CD4-positive, alpha-beta T cell (primary cell): ENCODE results near the gene SMIM26. TPM values are rescaled to one million over a fixed set of nuclear protein-coding genes. Genes with fewer than 3 reads are reported as not detected.
A peak's percentile ranks its signal among the peaks of the same experiment; 100 is the strongest.

Experiments
- ATAC-seq: fragments of 200-7000 bp; cut with Tn5 transposase; one replicate; pipeline ENCODE4 v1.10.0; 2022; ENCODE audit warnings: mild to moderate bottlenecking; ENCODE audit not compliant: poor library complexity
- CTCF ChIA-PET: fragments of 350-600 bp; sonication (Branson Sonifier 250); formaldehyde crosslinking; loops from one replicate; lab custom pipeline; 2021; ENCODE audit warnings: antibody characterized with exemption, inconsistent platforms; lab: Charles Lee
- POLR2A ChIA-PET: fragments of 350-600 bp; sonication (Branson Sonifier 250); formaldehyde crosslinking; loops from one replicate; lab custom pipeline; 2021; ENCODE audit warnings: antibody characterized with exemption, inconsistent platforms; lab: Charles Lee
- DNase-seq, 14 experiments: peaks; one replicate each; pipeline ENCODE4 v3.0.0-alpha.2; 2013 to 2020; ENCODE audit warnings: mixed read lengths in 2 of 14
- H3K27ac ChIP-seq, 2 donors: one replicate each; pipeline versions ENCODE4 v1.5.1 to v1.7.0; 2013; ENCODE audit warnings: low read length in 2 of 2, low read depth in 1 of 2, mild to moderate bottlenecking in 1 of 2
- H3K27me3 ChIP-seq, 2 experiments: 1 replicate in 1 of 2; 2 replicates in 1 of 2; pipeline versions ENCODE4 v1.6.1 to v1.7.0; 2013; ENCODE audit warnings: low read length in 2 of 2, control low read depth in 1 of 2, mild to moderate bottlenecking in 1 of 2, moderate library complexity in 1 of 2; ENCODE audit not compliant: insufficient read depth in 2 of 2, control insufficient read depth in 1 of 2
- H3K36me3 ChIP-seq: one replicate; pipeline ENCODE4 v1.6.1; 2013; ENCODE audit warnings: low read length, control low read depth; ENCODE audit not compliant: insufficient read depth
- H3K4me1 ChIP-seq: one replicate; pipeline ENCODE4 v1.6.1; 2013; ENCODE audit warnings: low read length, control low read depth; ENCODE audit not compliant: insufficient read depth
- H3K4me3 ChIP-seq: one replicate; pipeline ENCODE4 v1.5.1; 2013; ENCODE audit warnings: mild to moderate bottlenecking, low read length, moderate library complexity
- H3K9me3 ChIP-seq, 2 experiments: 1 replicate in 1 of 2; 2 replicates in 1 of 2; pipeline versions ENCODE4 v1.6.1 to v1.7.0; 2013; ENCODE audit warnings: low read length in 2 of 2, mild to moderate bottlenecking in 2 of 2, control low read depth in 1 of 2, moderate library complexity in 1 of 2; ENCODE audit not compliant: control insufficient read depth in 1 of 2, insufficient read depth in 1 of 2
- H3K27ac Mint-ChIP-seq: one replicate; pipeline ENCODE4 v1.8.0; 2020; ENCODE audit warnings: mixed read lengths
- H3K27me3 Mint-ChIP-seq: one replicate; pipeline ENCODE4 v1.8.0; 2021; ENCODE audit warnings: mixed read lengths
- H3K36me3 Mint-ChIP-seq: one replicate; pipeline ENCODE4 v1.8.0; 2021; ENCODE audit warnings: low read depth, mixed read lengths
- H3K4me1 Mint-ChIP-seq: one replicate; pipeline ENCODE4 v1.8.0; 2021; ENCODE audit warnings: low read depth, mixed read lengths
- H3K4me3 Mint-ChIP-seq: one replicate; pipeline ENCODE4 v1.8.0; 2020; ENCODE audit warnings: mild to moderate bottlenecking, mixed read lengths
- H3K9me3 Mint-ChIP-seq: one replicate; pipeline ENCODE4 v1.8.0; 2020; ENCODE audit warnings: mixed read lengths
- CTCF ChIP-seq: fragments of 200-600 bp; IDR thresholded peaks from one replicate; pipeline ENCODE4 v1.8.0; 2022; ENCODE audit warnings: antibody characterized with exemption, mild to moderate bottlenecking
- intact Hi-C, 2 experiments: fragments of 100-400 bp; cut with DNase I in 1 of 2; cut with micrococcal nuclease in 1 of 2; formaldehyde crosslinking; loops; one replicate each; pipeline versions ENCODE4 v1.15.1 to v1.9.0; 2023 to 2025; cut with DNase I, micrococcal nuclease
- total RNA-seq, 174 experiments: library from RNA in 2 of 174; stranded (reverse) in 2 of 174; gene quantifications; one replicate each; pipeline ENCODE4 v1.2.3 and lab custom pipeline; 2021 to 2026

The SMIM26 gene
- total RNA-seq, 2 experiments from 2014 or later = 78.7 to 79.8 TPM

GRCh38 chr20:18578581-18578980 lies 11.3 kb downstream of the SMIM26 start:
- Histone ChIP-seq H3K36me3 (no peaks in the 10 kb centered on the region), H3K27me3 (no peaks in the 10 kb centered on the region), H3K9me3 (no peaks in the 10 kb centered on the region), H3K27ac (no peak overlapping the region), H3K4me1 (no peaks in the 10 kb centered on the region), H3K4me3 (no peak overlapping the region)
- POLR2A ChIA-PET = interaction anchor here (1.7 kb wide), 1 partner anchor 9 kb away, joined by 4 read pairs; no protein-coding TSS in a partner anchor
- CTCF ChIA-PET = no interaction called here
- H3K27ac Mint-ChIP-seq = peak overlapping the region; percentile 18
- TF ChIP-seq CTCF = no peak
- DNase-seq (no peak), ATAC-seq (no peak)
- peaks cover 5% of the 10 kb centered on the region for H3K4me1 Mint-ChIP-seq
- intact Hi-C loops = no loop called here
- H3K4me3 Mint-ChIP-seq = no peak overlapping the region
- H3K9me3 Mint-ChIP-seq = no peaks in the 10 kb centered on the region
- H3K36me3 Mint-ChIP-seq = no peaks in the 10 kb centered on the region
- H3K27me3 Mint-ChIP-seq = peaks cover under 1% of the 10 kb centered on the region

GRCh38 chr20:18580012-18580411 lies 12.8 kb downstream of the SMIM26 start:
- H3K9me3 Mint-ChIP-seq = no peaks in the 10 kb centered on the region
- Histone ChIP-seq H3K27me3 (no peaks in the 10 kb centered on the region), H3K4me3 (no peak overlapping the region), H3K36me3 (no peaks in the 10 kb centered on the region), H3K4me1 (no peaks in the 10 kb centered on the region), H3K9me3 (no peaks in the 10 kb centered on the region), H3K27ac (no peak overlapping the region)
- intact Hi-C loops = no loop called here
- DNase-seq = no peak
- TF ChIP-seq CTCF = no peak
- ATAC-seq = no peak
- H3K27me3 Mint-ChIP-seq = peaks cover 8% of the 10 kb centered on the region
- H3K36me3 Mint-ChIP-seq = no peaks in the 10 kb centered on the region
- ChIA-PET POLR2A (no interaction called here), CTCF (no interaction called here)
- no peak overlapping the region for H3K27ac Mint-ChIP-seq
- H3K4me1 Mint-ChIP-seq = peaks cover 5% of the 10 kb centered on the region
- no peak overlapping the region for H3K4me3 Mint-ChIP-seq

- Histone ChIP-seq H3K4me1 (peaks cover 17% of the 10 kb centered on the region), H3K36me3 (no peaks in the 10 kb centered on the region), H3K27ac (no peak overlapping the region), H3K9me3 (no peaks in the 10 kb centered on the region), H3K4me3 (no peak overlapping the region), H3K27me3 (no peaks in the 10 kb centered on the region)
- ATAC-seq (no peak), DNase-seq (no peak)
- no peaks in the 10 kb centered on the region for H3K36me3 Mint-ChIP-seq
- peak overlapping the region; percentile 30 for H3K4me3 Mint-ChIP-seq
- peaks cover 23% of the 10 kb centered on the region for H3K4me1 Mint-ChIP-seq
- no peak overlapping the region for H3K27ac Mint-ChIP-seq
- TF ChIP-seq CTCF = no peak
- H3K9me3 Mint-ChIP-seq = no peaks in the 10 kb centered on the region
- ChIA-PET CTCF (no interaction called here), POLR2A (interaction anchor here (0.6 kb wide), 1 partner anchor 18 kb away, joined by 3 read pairs; no protein-coding TSS in a partner anchor)
- H3K27me3 Mint-ChIP-seq = peaks cover 8% of the 10 kb centered on the region
- intact Hi-C loops = loop anchor here in 1 of 2 experiments (5.0 kb wide), 1 partner anchor 78 kb away; the partner anchor contains the start of gene SEC23B
Observed at GRCh38 chr20:18585134-18585533, 17.9 kb downstream of the SMIM26 start.
